Gastrocnemius medialis (tissue), 4 donors: ENCODE results near the gene RAB5IF.
A peak's percentile ranks its signal among the peaks of the same experiment; 100 is the strongest.

Experiments used
- POLR2A ChIP-seq, 2 donors: fragments of 450-650 bp; IDR thresholded peaks; one replicate each; pipeline ENCODE4 v1.6.1; 2017; ENCODE audit warnings: antibody characterized with exemption in 2 of 2, mild to moderate bottlenecking in 2 of 2, moderate library complexity in 2 of 2
- TF ChIP-seq, protein P1 (sequence below), 5 experiments: fragments of 450-650 bp in 3 of 5; fragments of 200-600 bp in 2 of 5; sonication (generic) in 2 of 5; IDR thresholded peaks in 4 of 5; conservative IDR thresholded peaks in 1 of 5; 1 replicate in 4 of 5; 2 replicates in 1 of 5; pipeline ENCODE4 v1.5.1; 2016 to 2019; ENCODE audit warnings: antibody characterized with exemption in 5 of 5, mild to moderate bottlenecking in 3 of 5, moderate library complexity in 3 of 5

DNA sequence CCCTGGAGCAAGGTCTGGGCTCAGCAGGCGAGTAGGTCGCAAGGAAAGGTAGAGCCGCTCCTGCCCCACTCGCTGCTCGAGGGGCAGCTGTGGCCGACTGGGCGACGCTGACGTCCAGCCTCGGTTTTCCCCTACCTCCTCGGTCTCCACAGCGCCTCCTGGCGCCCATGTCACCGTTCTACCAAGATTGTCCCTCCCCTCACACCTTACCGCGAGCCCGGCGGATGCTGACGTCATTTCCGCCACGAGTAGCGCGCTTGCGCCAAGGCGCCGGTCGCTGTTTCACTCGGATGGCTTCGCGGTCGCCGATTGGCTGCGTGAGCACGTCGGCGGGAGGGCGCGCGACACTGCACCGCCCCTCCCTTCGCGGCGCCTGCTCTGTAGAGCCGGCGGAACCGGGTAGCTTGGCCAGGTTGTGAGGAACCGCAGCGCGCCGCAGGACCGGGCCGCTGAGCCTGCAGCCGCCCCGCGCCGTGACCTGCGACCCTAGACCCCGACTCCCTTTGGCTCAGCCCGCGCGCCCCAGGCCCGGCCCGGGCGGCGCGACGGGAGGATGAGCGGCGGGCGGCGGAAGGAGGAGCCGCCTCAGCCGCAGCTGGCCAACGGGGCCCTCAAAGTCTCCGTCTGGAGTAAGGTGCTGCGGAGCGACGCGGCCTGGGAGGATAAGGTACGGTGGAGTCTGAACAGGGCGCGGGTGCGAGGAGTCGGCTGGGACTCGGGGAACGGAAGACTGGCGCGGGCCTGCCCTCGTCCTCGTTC lies at the start of gene RAB5IF:
- TF ChIP-seq, protein P1, sequence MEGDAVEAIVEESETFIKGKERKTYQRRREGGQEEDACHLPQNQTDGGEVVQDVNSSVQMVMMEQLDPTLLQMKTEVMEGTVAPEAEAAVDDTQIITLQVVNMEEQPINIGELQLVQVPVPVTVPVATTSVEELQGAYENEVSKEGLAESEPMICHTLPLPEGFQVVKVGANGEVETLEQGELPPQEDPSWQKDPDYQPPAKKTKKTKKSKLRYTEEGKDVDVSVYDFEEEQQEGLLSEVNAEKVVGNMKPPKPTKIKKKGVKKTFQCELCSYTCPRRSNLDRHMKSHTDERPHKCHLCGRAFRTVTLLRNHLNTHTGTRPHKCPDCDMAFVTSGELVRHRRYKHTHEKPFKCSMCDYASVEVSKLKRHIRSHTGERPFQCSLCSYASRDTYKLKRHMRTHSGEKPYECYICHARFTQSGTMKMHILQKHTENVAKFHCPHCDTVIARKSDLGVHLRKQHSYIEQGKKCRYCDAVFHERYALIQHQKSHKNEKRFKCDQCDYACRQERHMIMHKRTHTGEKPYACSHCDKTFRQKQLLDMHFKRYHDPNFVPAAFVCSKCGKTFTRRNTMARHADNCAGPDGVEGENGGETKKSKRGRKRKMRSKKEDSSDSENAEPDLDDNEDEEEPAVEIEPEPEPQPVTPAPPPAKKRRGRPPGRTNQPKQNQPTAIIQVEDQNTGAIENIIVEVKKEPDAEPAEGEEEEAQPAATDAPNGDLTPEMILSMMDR (IDR thresholded peaks at IDR 0.05 in 4 of 5, conservative IDR thresholded peaks at IDR 0.05 in 1 of 5): peak; percentile 81 to 97 (median 91)
- TF ChIP-seq POLR2A (IDR thresholded peaks at IDR 0.05): peak; percentile 88 to 89
